A549 (cell line): ENCODE data around the gene CDCP1.

ENCODE experiments used
- CTCF ChIP-seq: fragments of >200 bp; sonication (Bioruptor Twin); formaldehyde crosslinking; IDR thresholded peaks from 3 replicates; pipeline ENCODE4 v1.5.1; 2016
- RAD21 ChIP-seq, 2 experiments: fragments of >200 bp in 1 of 2; sonication (Bioruptor Twin) in 1 of 2; formaldehyde crosslinking in 1 of 2; IDR thresholded peaks in 1 of 2; conservative IDR thresholded peaks in 1 of 2; 2 replicates in 1 of 2; 3 replicates in 1 of 2; pipeline ENCODE4 v1.6.1; 2012 to 2018; ENCODE audit warnings: inconsistent platforms in 1 of 2

- TF ChIP-seq CTCF (no peak), RAD21 (conservative IDR thresholded peaks at IDR 0.05 in 1 of 2, IDR thresholded peaks at IDR 0.05 in 1 of 2) (no peak)
These were observed 61.8 kb downstream of the CDCP1 start for GRCh38 chr3:45084361-45084760.
